Measurements from ENCODE around the gene SCN2B.
"Not testable (repeated sequence)": the region's sequence is repeated elsewhere in the genome, so short reads cannot be mapped to it uniquely, and the experiment has no call there.

Gene SCN2B

DNA sequence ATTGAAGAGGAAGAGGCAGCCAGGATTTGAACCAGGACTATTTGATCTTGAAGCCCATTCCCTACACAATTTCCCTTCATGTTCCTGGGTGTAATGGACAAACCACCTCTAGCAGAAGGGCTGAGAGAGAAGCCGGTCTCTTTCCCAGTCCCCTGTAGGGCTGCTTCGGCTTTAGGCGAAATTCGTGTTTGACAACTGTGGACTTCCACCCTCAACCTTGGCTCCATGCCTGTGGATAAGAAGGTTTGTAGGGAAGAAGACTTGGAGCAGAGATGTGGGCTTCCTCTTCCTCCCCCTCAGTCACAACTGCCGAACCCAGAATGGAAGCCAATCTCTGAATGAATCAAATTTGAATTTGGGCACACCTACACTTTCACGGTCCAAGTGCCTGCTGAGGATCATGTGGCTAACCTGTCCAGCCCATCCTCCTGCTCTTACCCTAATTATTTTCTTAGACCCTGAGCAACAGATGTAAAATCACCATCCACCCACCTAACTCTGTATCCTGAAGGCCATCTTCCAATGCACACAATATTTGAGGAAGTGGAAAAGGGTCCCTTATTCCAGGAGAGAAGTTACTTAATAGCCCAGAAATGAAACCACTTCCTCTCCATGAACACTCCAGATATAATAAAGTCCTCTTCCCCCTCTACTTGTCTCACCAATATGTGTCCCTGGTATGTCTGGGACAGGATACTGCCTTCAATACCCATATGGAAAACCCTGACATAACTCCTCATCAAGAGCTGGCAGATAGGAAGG lies 10.1 kb upstream of the SCN2B start:
- TF ChIP-seq, protein P1, sequence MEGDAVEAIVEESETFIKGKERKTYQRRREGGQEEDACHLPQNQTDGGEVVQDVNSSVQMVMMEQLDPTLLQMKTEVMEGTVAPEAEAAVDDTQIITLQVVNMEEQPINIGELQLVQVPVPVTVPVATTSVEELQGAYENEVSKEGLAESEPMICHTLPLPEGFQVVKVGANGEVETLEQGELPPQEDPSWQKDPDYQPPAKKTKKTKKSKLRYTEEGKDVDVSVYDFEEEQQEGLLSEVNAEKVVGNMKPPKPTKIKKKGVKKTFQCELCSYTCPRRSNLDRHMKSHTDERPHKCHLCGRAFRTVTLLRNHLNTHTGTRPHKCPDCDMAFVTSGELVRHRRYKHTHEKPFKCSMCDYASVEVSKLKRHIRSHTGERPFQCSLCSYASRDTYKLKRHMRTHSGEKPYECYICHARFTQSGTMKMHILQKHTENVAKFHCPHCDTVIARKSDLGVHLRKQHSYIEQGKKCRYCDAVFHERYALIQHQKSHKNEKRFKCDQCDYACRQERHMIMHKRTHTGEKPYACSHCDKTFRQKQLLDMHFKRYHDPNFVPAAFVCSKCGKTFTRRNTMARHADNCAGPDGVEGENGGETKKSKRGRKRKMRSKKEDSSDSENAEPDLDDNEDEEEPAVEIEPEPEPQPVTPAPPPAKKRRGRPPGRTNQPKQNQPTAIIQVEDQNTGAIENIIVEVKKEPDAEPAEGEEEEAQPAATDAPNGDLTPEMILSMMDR (IDR thresholded peaks at IDR 0.05; ENCODE audit: insufficient read depth, missing control alignments), result no peak
- no peak for FAIRE-seq
- no peak for DNase-seq (ENCODE audit: insufficient read length, low spot score)

DNA sequence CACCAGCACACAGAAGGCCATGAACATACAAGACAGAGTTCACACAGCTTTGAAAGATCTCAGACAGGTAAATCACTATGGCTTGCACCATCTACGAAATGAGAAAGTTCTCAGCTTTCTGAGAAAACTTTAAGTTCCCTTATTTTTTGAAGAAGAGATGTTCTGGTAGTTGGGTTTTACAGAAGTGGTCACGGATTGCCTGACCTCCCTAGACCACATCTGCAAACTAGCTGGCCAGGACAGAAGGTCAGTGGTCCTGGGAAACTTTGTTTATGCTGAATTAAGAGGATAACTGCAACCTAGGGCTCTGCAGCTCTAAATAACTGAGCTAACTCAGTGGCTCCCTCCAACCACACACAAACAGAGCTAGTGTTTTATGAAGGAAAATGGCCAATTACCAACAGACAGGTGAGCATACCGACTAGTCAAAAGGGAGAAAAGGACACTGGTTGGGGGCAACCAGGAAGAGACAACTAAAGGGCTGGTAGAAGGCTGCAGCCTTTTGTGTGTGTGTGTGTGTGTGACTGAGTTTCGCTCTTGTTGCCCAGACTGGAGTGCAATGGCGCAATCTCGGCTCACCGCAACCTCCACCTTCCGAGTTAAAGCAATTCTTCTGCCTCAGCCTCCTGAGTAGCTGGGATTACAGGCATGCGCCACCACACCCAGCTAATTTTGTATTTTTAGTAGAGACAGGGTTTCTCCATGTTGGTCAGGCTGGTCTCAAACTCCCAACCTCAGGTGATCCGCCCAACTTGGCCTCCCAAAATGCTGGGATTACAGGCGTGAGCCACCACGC lies 8.5 kb upstream of the SCN2B start:
- DNase-seq (ENCODE audit: insufficient read length, low spot score) (no peak), FAIRE-seq (no peak)
- TF ChIP-seq, protein P1 (IDR thresholded peaks at IDR 0.05; ENCODE audit: insufficient read depth, missing control alignments), result no peak

DNA sequence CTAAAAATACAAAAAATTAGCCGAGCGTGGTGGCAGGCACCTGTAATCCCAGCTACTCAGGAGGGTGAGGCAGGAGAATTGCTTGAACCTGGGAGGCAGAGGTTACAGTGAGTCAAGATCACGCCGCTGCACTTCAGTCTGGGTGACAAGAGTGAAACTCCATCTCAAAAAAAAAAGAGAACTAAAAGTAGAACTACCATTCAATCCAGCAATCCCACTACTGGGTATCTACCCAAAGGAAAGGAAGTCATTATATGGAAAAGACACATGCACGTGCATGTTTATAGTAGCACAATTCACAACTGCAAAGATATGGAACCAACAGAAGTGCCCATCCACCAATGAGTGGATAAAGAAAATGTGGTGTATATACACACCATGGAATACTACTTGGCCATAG lies 7.3 kb upstream of the SCN2B start:
- DNase-seq (ENCODE audit: insufficient read length, low spot score); FAIRE-seq: not testable (repeated sequence)

DNA sequence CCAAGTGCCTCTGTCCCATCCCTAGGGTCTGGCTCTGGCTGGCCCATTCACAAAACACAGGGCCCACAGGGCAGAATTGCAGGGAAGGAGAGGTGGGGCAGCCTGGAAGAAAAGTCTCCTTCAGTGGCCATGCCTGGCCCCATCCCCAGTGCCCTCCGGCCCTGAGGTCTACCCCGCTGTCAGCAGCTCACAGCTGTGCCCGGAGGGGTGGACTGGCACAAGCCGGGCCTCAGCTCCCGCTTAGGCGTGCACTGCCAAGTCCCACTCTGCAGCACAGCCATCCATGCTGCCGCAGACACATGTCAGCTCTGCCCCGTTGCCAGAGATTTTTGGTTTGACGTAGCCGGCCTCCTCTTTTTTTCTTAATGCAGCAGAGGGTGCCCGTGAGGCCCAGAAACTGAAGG lies 3.9 kb upstream of the SCN2B start:
- FAIRE-seq, result no peak
- DNase-seq (ENCODE audit: insufficient read length, low spot score), result no peak

DNA sequence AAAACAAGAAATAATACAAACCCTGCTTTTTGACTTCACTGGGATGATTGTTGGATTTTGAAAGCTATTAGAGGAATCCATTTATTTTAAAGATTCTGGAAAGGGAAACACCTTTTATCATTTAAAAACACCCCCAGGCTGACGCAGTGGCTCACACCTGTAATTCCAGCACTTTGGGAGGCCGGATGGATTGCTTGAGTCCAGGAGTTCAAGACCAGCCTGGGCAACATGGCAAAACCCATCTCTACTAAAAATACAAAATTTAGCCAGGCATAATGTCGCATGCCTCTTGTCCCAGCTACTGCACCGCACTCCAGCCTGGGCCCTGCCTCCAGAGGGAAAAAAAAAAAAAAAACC lies 317 bp upstream of the SCN2B start:
- no peak for FAIRE-seq

More for the DNA sequence above, 3.9 kb upstream of the SCN2B start:
- TF ChIP-seq, protein P1 (IDR thresholded peaks at IDR 0.05; ENCODE audit: insufficient read depth, missing control alignments), result no peak

DNA sequence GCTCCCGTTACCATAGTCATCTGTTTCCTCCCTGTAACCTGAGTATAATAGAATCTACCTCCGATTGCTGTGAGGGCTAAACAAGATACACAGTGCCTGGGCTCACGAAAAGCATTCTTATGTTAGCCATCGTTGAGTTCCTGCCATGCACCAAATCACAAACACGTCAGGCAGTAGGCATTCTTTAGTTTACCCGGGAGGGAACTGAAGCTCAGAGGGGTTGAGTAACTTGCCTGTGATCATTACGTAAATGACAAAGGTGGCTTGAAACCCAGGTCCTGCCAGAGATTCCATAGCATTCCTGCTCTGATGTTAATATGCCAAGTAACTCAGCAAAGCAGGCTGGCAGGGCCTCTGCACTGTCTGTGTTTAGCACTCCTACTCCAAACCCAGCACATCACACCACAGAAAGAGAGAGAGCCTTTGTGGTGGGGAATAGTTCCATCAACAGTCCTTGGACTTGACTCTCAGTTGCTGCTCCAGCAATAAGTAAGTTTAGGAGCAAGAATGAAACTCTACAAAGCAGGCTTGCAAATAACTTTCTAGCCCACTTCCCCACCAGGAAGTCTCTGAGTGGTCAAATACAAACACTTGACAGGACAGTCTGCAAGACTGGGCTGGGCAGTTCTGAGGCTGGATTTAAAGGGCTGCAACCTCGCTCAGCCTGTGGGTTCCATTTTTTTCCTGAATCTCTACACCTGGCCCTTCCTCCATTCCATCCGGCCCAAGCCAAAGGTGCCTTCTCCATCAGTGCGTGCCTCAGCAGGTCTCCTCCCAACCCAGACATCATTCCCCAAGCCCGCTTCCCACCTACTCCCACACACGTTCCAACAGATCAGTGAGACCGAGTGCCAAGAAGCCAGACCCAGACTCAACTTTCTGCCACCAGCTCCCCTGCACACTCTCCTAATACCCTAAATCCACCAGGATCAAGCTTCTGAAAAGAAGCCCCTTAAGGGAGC lies 1.1 kb downstream of the SCN2B start:
- TF ChIP-seq, protein P1 (IDR thresholded peaks at IDR 0.05; ENCODE audit: insufficient read depth, missing control alignments), result no peak
- FAIRE-seq (no peak), DNase-seq (ENCODE audit: insufficient read length, low spot score) (no peak)

More for the DNA sequence above, 317 bp upstream of the SCN2B start:
- TF ChIP-seq, protein P1 (IDR thresholded peaks at IDR 0.05; ENCODE audit: insufficient read depth, missing control alignments), result no peak
- DNase-seq (ENCODE audit: insufficient read length, low spot score), result no peak

DNA sequence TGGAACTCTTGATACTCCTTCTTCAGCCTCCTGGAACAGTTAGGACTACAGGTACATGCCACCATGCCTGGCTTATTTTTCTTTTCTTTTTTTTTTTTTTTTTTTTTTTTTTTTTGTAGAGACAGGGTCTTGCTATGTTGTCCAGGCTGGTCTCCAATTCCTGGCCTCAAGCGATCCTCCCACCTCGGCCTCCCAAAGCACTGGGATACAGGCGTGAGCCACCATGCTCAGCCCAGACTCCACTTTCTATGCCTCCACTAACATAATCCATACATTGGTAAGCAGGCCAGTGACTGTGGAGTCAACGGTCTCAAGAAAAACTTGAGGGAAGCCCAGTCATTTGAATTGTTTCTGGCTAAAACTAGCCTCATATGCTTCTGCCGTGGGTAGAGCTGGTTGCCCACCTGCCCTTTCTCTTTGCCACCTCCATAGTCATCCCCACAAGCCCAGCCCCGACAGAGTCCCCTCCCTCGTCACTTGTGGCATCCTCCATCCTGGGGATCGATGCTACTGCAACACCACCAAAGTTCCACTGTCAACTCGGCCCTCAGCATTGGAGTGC lies 2.4 kb downstream of the SCN2B start:
- TF ChIP-seq, protein P1 (IDR thresholded peaks at IDR 0.05; ENCODE audit: insufficient read depth, missing control alignments), result no peak
- DNase-seq (ENCODE audit: insufficient read length, low spot score) (no peak), FAIRE-seq (no peak)
